HuH-7 (cell line): ENCODE measurements around the gene ATP2A2.
"Not testable (repeated sequence)": the region's sequence is repeated elsewhere in the genome, so short reads cannot be mapped to it uniquely, and the experiment has no call there.

Experiments
- DNase-seq: peaks from one replicate; pipeline ENCODE4 v3.0.0; 2011; ENCODE audit warnings: low spot score

The ATP2A2 gene

DNA sequence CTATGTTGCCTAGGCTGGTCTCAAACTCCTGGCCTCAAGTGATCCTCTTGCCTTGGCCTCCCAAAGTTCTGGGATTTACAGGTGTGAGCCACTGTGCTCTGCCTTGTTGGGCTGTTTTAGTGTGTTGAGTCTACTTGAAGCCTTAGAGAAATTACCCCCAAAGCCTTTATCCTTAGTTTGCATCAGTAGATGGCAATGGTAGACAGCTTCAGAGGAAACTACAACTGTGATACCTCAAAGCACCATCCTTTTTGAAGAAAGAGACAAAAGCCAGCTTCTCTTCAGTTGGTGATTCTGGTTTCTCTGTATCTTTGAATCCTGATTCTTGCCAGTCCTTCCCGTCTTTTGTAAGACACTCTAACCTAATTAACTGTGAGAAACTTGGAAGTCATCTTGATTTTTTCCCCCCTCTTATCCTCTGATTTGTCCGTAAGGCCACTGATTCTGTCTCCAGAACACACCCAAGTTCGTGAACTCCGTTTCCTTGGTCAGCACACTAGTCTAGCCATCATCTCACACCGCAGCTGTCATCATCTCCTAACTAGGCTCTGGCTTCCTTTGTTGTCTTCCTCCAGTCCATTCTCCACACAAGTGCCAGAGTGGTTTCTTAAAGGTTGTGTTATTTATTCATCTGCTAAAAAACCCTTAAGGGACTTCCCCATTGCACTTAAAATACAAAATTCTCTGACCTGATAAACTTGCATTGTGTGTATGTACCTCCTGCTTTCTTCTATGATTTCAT is 20.2 kb downstream of the ATP2A2 start:
- DNase-seq = no peak

DNA sequence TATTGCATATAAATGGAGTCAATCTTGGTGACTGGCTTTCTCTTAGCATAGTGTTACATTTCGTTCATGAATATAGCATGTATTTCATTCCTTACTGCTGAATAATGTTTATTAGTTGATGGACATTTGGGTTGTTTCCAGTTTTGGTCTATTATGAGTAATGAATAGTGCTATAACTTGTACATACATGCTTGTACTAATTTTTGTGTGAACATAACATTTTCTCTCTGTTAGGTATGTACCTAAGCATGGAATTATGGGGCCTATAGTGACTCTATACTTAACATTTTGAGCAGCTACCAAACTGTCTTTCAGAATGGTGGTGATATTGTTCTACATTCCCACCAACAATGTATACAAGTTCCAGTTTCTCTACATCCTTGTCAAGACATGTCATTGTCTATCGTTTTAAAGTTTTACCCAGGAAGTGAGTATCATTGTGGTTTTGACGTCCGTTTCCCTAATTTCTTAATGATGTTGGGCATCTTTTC is 23.1 kb downstream of the ATP2A2 start:
- no peak for DNase-seq

DNA sequence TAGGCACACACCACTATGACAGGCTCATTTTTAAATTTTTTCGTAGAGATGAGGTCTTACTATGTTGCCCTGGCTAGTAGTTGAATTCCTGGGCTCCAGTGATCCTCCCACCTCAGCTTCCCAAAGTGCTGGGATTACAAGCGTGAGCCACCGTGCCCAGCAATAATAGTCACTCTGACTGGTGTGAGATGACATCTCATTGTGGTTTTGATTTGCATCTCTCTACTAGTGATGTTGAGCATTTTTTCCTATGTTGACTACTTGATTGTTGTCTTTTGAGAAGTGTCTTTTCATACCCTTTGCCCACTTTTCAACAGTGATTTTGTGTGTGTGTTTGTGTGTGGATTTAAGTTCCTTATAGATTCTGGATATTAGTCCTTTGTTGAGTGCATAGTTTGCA is 26.3 kb downstream of the ATP2A2 start:
- no peak for DNase-seq

DNA sequence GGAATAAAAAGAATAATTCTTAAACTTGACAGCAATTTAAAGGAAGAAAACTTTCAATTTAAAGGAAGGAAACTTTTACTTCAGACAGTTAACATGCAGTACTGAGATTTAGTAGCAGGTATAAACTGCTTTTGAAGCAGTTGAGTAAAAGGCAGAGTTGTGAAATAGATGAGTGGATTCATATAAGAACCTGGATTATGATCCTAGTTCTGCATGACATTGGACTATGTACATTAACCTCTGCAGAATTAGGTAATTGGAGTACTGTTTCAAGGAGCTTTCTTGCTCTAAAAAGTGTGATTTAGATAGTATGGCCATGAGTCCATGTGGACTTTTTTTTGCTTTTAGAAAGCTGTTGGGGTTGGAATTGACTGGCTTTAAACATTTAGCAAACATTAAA is 29.7 kb downstream of the ATP2A2 start:
- DNase-seq = no peak

DNA sequence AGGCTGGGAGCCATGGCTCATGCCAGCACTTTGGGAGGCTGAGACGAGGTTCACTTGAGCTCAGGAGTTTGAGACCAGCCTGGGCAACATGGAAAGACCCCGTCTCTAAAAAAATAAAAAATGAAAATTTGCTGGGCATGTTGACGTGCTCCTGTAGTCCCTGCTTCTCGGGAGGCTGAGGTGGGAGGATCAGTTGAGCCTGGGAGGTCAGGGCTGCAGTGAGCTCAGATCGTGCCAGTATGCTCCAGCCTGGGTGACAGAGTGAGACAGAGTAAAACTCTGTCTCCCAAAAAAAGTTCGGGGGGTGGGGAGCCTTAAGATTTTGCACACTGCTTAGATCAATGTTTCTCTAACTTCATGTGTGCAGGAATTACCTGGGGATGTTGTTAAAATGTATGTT is 30.9 kb downstream of the ATP2A2 start:
- DNase-seq = no peak

DNA sequence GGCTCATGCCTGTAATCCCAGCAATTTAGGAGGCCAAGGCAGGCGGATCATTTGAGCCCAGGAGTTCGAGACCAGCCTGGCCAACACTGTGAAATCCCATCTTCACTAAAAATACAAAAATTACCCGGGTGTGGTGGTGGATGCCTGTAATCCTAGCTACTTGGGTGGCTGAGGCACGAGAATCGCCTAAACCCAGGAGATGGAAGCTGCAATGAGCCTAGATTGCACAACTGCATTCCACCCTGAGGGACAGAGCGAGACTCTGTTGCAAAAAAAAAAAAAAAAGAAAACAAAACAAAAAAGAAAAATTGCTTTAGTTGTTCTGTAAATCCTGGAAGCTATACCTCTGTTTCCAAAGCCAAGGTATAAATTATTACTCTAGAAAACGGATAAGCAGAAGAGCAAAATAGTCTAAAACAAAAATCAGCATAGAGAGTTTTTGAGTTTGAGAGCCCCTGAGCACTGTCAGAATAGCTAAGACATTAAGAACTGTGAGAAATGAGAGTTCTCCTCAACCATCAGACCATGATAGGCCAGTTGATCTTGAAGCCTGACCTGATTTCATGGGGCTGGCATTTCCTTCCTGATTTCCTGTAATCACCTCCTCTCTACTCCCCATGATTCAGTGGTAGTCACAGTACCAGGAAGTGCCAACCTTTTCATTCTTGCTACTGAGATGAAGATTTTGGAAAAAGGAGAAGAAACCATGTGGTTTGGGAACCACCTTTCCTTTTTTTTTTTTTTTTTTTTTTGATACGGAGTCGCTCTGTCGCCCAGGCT is 31.7 kb downstream of the ATP2A2 start:
- DNase-seq = no peak

DNA sequence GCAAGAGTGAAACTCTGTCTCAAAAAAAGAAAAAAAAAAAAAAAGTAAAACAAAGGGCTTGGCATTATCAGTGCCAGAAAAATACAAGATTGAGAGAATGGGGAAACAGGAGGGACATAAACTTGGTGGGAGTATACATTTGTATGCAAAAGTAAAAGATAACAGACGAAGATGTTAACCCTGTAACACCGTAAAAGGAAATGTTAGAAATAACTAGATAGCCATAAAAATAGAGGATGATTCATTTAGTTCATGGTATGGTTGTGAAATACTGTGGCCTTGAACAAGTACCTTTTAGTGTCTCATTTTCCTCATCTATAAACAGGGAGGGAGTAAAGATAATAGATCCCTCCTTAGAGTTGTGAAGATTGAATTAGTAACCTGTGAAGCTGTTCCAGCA is 33.3 kb downstream of the ATP2A2 start:
- no peak for DNase-seq

DNA sequence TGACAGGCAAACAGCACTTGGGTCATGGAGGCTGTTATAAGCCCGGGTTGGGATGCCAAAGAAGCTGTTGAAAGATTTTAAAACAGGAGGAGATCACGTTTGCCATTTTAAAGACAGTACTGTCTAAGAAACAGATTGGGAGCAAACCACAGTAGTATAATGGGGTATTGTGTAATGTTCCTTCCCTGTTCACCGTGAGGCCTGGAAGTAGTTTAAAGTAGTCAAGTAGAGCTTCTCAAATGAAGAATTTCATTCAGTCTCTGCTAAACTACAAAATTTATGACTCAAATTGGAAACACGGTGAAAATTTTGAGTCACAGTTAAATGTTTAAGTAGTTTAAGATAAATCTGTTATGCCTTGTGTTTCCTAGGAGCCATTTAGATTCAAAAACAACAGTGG is 35.8 kb downstream of the ATP2A2 start:
- DNase-seq = no peak

DNA sequence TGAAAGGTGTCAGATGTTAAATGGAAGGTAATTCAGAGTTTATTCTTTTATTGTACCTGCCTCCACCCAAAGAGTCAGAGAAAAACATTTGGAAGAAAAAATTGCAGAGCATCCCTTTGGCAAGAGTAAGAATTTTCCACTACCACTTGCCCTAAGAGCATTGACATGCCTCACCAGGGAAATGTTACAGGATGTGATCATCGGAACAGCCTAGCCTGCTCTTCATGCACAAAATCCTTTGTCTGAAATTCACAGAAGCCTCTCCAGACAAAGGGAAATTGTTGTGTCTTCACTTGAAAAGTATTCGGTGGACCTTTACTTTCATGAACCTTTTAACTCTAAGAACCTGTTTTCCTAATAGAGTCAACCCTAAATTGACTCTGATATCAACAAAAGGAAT is 36.9 kb downstream of the ATP2A2 start:
- DNase-seq = no peak

DNA sequence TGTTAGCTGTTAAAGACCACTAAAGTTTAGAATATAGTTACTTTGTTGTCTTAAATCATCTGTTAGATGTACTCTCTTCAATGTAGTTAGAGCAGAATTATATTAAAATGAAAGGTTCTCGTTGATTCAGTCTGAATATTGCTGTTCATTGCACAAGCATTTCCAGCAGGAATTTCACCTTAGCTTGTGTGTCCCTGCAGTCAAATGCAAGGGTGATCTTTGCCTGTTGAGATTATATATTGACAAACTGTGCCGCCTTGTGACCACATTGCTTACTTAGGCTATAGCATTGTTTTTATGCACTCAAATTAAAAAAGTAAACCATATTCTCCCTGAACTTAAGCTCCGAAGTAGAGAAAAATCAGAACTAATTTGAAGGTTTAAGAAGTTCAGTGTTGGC is 39.5 kb downstream of the ATP2A2 start:
- DNase-seq = no peak

DNA sequence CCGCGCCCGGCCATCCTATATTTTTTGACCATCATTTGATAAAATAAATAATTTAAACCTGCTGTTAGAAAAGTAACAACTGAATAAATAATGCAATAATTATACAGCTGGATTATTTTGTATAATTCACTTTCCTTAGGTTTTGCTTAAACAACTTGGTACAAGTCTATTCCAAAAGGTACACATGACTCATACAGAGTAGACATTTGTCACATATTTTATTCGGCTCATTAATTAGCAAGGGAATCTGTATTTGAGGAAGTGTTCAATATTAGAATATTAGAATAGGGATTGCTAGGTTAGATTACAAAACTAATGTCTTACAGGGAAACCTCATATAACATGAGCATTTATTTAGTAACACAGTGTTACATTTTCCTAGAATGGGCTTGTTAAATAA is 48.7 kb downstream of the ATP2A2 start:
- no peak for DNase-seq

DNA sequence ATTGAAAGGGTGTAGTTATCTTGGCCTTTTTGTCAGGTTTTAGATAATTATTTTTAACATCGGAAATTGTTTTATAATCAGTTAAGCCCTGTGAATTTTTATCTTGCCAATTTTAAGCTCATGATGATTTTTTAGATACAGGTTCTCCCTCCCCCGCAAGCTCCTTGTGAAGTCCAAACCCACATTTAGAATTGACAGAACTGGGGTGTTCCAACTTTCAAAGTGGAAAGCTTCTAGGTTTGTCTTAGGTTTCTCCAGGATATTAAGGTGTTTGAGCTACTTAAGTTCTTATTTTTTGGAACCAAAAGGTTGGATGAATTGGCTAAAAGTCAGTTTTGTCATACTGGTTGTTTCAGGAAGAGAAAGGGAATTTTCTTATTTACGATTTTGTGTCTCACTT is 49.1 kb downstream of the ATP2A2 start:
- no peak for DNase-seq

DNA sequence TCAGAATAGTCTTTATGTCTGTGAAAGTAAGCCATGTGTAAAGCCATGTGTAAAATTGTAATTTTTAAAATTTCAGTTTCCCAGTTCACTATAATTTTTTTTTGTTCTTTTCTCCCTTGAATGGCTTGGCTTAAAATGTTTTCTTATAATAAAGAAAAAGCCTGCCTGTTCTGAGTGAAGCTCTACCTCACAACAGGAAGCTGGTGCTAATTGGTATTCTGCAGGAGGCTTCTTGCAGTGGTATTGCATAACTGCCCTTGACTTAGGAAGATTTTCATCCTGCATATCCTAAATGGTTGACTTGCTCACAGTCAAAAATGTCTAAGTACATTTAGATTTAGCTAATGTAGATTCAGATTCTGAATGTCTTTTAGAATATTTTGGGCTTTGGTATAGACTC is 49.5 kb downstream of the ATP2A2 start:
- no peak for DNase-seq

DNA sequence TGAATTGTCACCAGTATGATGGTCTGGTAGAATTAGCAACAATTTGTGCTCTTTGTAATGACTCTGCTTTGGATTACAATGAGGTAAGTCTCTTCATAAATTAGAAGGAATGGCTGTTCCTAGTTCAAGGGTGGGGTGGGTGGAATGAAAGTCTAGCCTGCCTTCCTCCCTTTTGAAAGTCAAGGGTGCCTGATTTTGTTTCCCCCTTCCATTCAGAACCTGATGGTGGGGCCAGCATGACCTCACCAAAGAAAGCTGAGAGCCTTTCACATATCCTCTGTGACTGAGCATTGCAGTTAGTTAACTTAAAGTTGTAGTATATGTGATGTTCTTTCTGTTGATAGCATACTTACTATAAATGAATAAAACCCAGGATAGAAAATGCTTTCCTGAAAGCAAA is 52.2 kb downstream of the ATP2A2 start:
- DNase-seq = no peak

DNA sequence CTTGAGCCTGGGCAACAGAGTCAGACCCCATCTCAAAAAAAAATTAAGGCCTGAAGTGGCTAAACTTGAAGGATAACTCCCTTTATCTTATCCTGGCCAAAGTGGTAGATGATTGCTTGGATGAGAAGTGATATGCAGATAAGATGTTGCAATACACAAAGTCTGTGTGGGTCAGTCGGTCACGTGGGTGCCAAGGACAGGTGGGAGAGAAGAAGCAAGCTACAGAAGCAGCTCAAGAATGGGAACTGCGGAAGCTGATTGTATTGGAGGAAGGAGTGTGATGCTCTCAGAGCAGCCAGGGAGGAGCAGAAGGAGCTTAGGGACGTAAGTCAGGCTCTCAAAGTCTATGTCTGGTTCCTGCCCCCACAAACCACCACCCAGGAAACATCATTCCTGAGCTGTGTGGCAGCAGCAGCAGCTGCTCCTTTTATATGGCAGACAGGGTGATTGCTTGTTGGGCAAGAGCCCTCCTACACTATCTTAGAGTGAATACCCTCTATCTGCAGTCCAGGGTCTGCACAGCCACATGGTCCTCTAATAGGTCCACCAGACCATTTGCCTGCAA is 54.5 kb downstream of the ATP2A2 start:
- no peak for DNase-seq

DNA sequence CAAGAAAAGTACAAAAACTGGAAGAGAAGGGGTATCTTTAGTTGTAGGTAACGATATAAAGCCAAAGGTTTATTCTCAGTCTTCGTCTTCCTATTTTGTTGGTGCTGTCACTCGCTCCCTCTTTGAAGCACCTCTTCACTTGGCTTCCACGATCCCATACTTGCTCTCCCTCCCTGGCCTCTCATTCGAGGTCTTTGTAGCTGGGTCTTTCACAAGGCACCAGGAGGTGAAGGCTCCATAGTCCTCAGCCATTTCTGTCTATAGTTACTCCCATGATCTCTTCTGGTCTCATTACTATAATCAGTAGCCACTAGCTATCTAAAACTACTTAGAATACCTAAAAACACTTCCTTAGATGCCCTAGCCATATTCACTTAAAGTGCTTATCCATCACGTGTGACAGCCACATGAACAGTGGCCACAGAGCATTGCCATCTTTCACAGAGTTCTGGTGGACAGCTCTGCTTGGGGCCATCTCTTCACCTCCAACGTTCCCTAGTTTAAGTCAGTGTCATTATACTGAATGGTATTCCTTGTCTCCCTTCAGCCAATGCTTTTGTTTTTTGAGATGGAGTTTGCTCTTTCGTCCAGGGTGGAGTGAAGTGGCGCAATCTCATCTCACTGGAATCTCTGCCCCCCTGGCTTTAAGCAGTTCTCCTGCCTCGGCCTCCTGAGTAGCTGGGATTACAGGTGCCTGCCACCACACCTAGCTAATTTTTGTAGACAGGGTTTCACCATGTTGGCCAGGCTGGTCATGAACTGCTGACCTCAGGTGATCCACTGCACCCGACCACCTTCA is 57.1 kb downstream of the ATP2A2 start:
- DNase-seq = no peak

DNA sequence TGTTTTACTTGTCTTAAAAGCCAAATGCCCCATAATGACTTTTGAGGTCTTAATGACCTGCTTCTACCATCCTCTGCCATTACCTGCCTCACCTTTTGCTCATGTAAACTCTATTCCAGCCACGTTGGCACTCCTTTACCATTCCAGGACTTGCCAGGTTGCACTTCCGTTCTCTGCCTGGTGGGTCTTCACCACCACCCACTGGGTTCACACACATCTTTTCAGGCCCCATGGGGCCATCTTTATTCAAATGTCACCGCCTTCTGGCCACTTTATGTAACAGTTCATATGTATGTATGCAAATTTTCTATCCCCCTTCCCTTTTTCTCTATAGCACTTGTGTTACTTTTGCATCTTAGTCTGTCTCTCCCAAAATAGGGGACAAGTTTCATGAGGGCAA is 57.7 kb downstream of the ATP2A2 start:
- DNase-seq = no peak

DNA sequence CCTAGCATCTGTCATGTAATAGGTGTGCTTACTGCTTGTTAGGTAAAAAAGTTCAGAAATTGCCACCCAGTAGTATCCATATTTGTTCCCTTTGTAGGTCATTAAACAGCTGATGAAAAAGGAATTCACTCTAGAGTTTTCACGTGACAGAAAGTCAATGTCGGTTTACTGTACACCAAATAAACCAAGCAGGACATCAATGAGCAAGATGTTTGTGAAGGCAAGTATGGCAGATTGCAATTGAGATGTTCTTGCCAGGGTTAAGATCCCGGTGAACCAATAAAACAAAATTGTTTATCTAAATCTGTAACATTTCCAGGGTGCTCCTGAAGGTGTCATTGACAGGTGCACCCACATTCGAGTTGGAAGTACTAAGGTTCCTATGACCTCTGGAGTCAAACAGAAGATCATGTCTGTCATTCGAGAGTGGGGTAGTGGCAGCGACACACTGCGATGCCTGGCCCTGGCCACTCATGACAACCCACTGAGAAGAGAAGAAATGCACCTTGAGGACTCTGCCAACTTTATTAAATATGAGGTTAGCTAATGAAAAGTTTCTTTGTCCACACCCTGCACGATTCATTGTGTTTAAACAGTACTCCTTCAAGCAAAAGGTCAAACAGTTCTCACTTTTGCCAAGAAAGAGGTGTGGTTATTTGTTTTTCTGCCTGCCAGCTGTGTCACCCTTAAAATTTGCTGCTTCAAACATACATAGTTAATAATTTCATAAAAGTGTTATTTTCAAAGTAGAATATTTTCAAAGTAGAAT is 58.3 kb downstream of the ATP2A2 start:
- no peak for DNase-seq

DNA sequence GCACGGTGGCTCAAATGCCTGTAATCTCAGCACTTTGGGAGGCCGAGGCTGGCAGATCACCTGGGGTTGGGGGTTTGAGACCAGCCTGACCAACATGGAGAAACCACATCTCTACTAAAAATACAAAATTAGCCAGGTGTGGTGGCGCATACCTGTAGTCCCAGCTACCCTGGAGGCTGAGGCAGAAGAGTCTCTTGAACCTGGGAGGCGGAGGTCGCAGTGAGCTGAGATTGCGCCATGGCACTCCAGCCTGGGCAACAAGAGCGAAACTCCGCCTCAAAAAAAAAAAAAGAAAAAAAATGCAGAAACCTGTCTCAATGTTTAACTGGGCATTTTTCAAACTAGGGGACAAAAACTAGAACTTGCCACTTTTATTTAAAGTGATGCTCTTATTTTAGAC is 59.2 kb downstream of the ATP2A2 start:
- DNase-seq = not testable (repeated sequence)

DNA sequence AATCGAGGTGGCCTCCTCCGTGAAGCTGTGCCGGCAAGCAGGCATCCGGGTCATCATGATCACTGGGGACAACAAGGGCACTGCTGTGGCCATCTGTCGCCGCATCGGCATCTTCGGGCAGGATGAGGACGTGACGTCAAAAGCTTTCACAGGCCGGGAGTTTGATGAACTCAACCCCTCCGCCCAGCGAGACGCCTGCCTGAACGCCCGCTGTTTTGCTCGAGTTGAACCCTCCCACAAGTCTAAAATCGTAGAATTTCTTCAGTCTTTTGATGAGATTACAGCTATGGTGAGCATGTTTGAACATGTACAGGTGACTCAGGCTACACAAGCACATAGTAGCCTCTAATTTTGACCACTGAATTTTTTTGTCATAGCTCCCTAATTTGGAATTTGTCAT is 59.7 kb downstream of the ATP2A2 start:
- no peak for DNase-seq

DNA sequence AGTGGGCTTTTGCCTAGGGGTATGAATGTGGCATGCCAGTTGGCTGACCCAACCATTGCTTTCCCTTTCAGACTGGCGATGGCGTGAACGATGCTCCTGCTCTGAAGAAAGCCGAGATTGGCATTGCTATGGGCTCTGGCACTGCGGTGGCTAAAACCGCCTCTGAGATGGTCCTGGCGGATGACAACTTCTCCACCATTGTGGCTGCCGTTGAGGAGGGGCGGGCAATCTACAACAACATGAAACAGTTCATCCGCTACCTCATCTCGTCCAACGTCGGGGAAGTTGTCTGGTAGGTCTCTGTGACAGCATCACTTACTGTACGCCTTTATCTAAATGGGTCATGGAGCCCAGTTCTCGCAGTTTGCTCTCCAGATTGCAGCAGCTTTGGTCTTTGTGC is 61.1 kb downstream of the ATP2A2 start:
- DNase-seq = no peak

DNA sequence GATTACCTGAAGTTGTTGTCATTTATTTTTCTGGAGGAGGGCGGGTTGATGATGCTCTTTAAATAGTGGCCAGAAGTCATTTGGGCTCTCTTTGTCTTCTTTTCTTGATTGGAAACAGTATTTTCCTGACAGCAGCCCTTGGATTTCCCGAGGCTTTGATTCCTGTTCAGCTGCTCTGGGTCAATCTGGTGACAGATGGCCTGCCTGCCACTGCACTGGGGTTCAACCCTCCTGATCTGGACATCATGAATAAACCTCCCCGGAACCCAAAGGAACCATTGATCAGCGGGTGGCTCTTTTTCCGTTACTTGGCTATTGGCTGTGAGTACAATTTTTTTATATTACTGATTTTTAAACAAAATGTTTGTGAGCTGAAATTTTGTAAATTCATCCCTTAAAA is 62.1 kb downstream of the ATP2A2 start:
- DNase-seq = no peak
